Mesenchymal stem cell (in vitro differentiated cells and primary cell): ENCODE measurements around the gene EFCAB7.

Source experiments
- DNase-seq: peaks from one replicate; pipeline ENCODE4 v3.0.0-alpha.2; 2013
- H2AFZ ChIP-seq: one replicate; pipeline ENCODE4 v1.6.1; 2013; ENCODE audit warnings: low read depth, mild to moderate bottlenecking, control low read depth, inconsistent platforms, low read length, moderate library complexity
- H2AK5ac ChIP-seq: 2 replicates; pipeline ENCODE4 v1.6.1; 2013; ENCODE audit warnings: low read length, moderate library complexity, mild to moderate bottlenecking, inconsistent platforms; ENCODE audit not compliant: severe bottlenecking
- H2BK120ac ChIP-seq: one replicate; pipeline ENCODE4 v1.6.1; 2013; ENCODE audit warnings: low read depth, mild to moderate bottlenecking, inconsistent platforms, low read length, moderate library complexity
- H2BK12ac ChIP-seq, 2 experiments: one replicate each; pipeline ENCODE4 v1.6.1; 2013; ENCODE audit warnings: inconsistent platforms in 2 of 2, low read length in 2 of 2, mild to moderate bottlenecking in 2 of 2, moderate library complexity in 2 of 2, control low read depth in 1 of 2
- H2BK15ac ChIP-seq: one replicate; pipeline ENCODE4 v1.6.1; 2013; ENCODE audit warnings: mild to moderate bottlenecking, low read depth, inconsistent platforms; ENCODE audit not compliant: poor library complexity, severe bottlenecking
- H2BK5ac ChIP-seq: 2 replicates; pipeline ENCODE4 v1.6.1; 2013; ENCODE audit warnings: low read depth, mild to moderate bottlenecking, low read length, control low read depth, inconsistent platforms; ENCODE audit not compliant: poor library complexity, severe bottlenecking
- H3K14ac ChIP-seq, 2 experiments: one replicate each; pipeline ENCODE4 v1.6.1; 2013; ENCODE audit warnings: inconsistent platforms in 2 of 2, low read length in 2 of 2, control low read depth in 1 of 2, mild to moderate bottlenecking in 1 of 2, moderate library complexity in 1 of 2
- H3K18ac ChIP-seq, 2 experiments: one replicate each; pipeline ENCODE4 v1.6.1; 2013; ENCODE audit warnings: inconsistent platforms in 2 of 2, low read length in 2 of 2, control low read depth in 1 of 2, low read depth in 1 of 2, mild to moderate bottlenecking in 1 of 2
- H3K23ac ChIP-seq, 2 experiments: one replicate each; pipeline ENCODE4 v1.6.1; 2013; ENCODE audit warnings: inconsistent platforms in 2 of 2, low read length in 2 of 2, mild to moderate bottlenecking in 2 of 2, moderate library complexity in 2 of 2, control low read depth in 1 of 2
- H3K27ac ChIP-seq: 2 replicates; pipeline ENCODE4 v1.5.1; 2013; ENCODE audit warnings: mild to moderate bottlenecking, moderate library complexity, low read length, control low read depth, inconsistent platforms; ENCODE audit not compliant: poor library complexity, severe bottlenecking
- H3K27me3 ChIP-seq, 2 experiments: 2 replicates each; pipeline versions ENCODE4 v1.6.1 to v1.7.0; 2013; ENCODE audit warnings: low read length in 2 of 2, mild to moderate bottlenecking in 2 of 2, moderate library complexity in 2 of 2, control low read depth in 1 of 2, inconsistent platforms in 1 of 2; ENCODE audit not compliant: control insufficient read depth in 1 of 2, insufficient read depth in 1 of 2
- H3K36me3 ChIP-seq, 2 experiments: 2 replicates each; pipeline versions ENCODE4 v1.6.1 to v1.7.0; 2013; ENCODE audit warnings: low read length in 2 of 2, control low read depth in 1 of 2, inconsistent platforms in 1 of 2, low read depth in 1 of 2, mild to moderate bottlenecking in 1 of 2; ENCODE audit not compliant: insufficient read depth in 2 of 2, control insufficient read depth in 1 of 2
- H3K4ac ChIP-seq, 2 experiments: one replicate each; pipeline ENCODE4 v1.6.1; 2013; ENCODE audit warnings: inconsistent platforms in 2 of 2, low read length in 2 of 2, mild to moderate bottlenecking in 2 of 2, moderate library complexity in 2 of 2, control low read depth in 1 of 2, low read depth in 1 of 2
- H3K4me1 ChIP-seq: 2 replicates; pipeline ENCODE4 v1.6.1; 2013; ENCODE audit warnings: low read depth, low read length, control low read depth; ENCODE audit not compliant: control insufficient read depth, insufficient read depth
- H3K4me2 ChIP-seq: 2 replicates; pipeline ENCODE4 v1.6.1; 2013; ENCODE audit warnings: low read length, mild to moderate bottlenecking, inconsistent platforms; ENCODE audit not compliant: poor library complexity, severe bottlenecking
- H3K4me3 ChIP-seq, 2 experiments: 2 replicates each; pipeline versions ENCODE4 v1.5.1 to v1.7.0; 2013; ENCODE audit warnings: low read length in 2 of 2, mild to moderate bottlenecking in 2 of 2, control low read depth in 1 of 2, low read depth in 1 of 2; ENCODE audit not compliant: insufficient read depth in 1 of 2
- H3K79me1 ChIP-seq: replicated peaks from 2 replicates; pipeline ENCODE4 v1.6.1; 2013; ENCODE audit warnings: mild to moderate bottlenecking, control low read depth, low read length, inconsistent platforms; ENCODE audit not compliant: poor library complexity, severe bottlenecking
- H3K9ac ChIP-seq: 2 replicates; pipeline ENCODE4 v1.7.0; 2013; ENCODE audit warnings: mild to moderate bottlenecking, low read length, moderate library complexity
- H3K9me3 ChIP-seq: 2 replicates; pipeline ENCODE4 v1.7.0; 2013; ENCODE audit warnings: mild to moderate bottlenecking, low read length; ENCODE audit not compliant: control insufficient read depth
- H4K8ac ChIP-seq: one replicate; pipeline ENCODE4 v1.6.1; 2013; ENCODE audit warnings: inconsistent platforms, mild to moderate bottlenecking, low read length, moderate library complexity
- H4K91ac ChIP-seq: one replicate; pipeline ENCODE4 v1.6.1; 2013; ENCODE audit warnings: mild to moderate bottlenecking, low read length, inconsistent platforms
- WGBS: methylation state at CpG from one replicate; pipeline ENCODE4 v1.1.7; 2013; ENCODE audit warnings: mixed read lengths; 5-methylcytosine and 5-hydroxymethylcytosine counted together

Gene EFCAB7

GRCh38 chr1:63593303-63593885, 70.1 kb downstream of the EFCAB7 start, which contains the start of gene PGM1:
Gene PGM1, plus strand, starts transcription at chr1:63593411. Its CDS starts 78 bp downstream, at chr1:63593489.
- Histone ChIP-seq H3K4ac (peak within 1 kb of the TSS; percentile 2 to 64), H2BK5ac (no peak within 1 kb of the TSS), H3K23ac (peak within 1 kb of the TSS in 1 of 2 experiments; percentile 19), H3K4me1 (no peaks in the 10 kb centered on the region), H3K14ac (peak within 1 kb of the TSS in 1 of 2 experiments; percentile 84), H2BK120ac (peak within 1 kb of the TSS; percentile 38), H3K4me3 (peak within 1 kb of the TSS; percentile 79 to 94), H3K4me2 (peak within 1 kb of the TSS; percentile 81), H3K9ac (peak within 1 kb of the TSS; percentile 95), H3K79me1 (peaks cover 17% of the 10 kb centered on the region), H3K18ac (peak within 1 kb of the TSS; percentile 69 to 92), H2AK5ac (no peak within 1 kb of the TSS), H3K27me3 (no peaks in the 10 kb centered on the region), H2BK12ac (peak within 1 kb of the TSS; percentile 37 to 59), H4K8ac (peak within 1 kb of the TSS; percentile 92), H2BK15ac (peak within 1 kb of the TSS; percentile 96), H4K91ac (peak within 1 kb of the TSS; percentile 90), H3K36me3 (no peaks in the 10 kb centered on the region), H3K27ac (peak within 1 kb of the TSS; percentile 58), H2AFZ (peak within 1 kb of the TSS; percentile 49), H3K9me3 (no peaks in the 10 kb centered on the region)
- peak; percentile 76 for DNase-seq
- WGBS, result under 1% methylated on average over 62 of the region's 64 CpGs

GRCh38 chr1:63593886-63594605, 70.7 kb downstream of the EFCAB7 start:
- Histone ChIP-seq H3K27me3 (no peaks in the 10 kb centered on the region), H2BK12ac (peak overlapping the region in 1 of 2 experiments; percentile 37), H3K14ac (peak overlapping the region in 1 of 2 experiments; percentile 84), H2AFZ (peak overlapping the region; percentile 49), H3K4me3 (peak overlapping the region; percentile 79 to 94), H2BK5ac (no peak overlapping the region), H2AK5ac (no peak overlapping the region), H4K8ac (peak overlapping the region; percentile 20), H3K18ac (peak overlapping the region; percentile 6 to 92), H3K4ac (peak overlapping the region; percentile 2 to 54), H3K9me3 (no peaks in the 10 kb centered on the region), H2BK15ac (peak overlapping the region; percentile 6), H3K4me2 (peak overlapping the region; percentile 81), H3K4me1 (no peaks in the 10 kb centered on the region), H3K79me1 (peaks cover 17% of the 10 kb centered on the region), H3K27ac (peak overlapping the region; percentile 58), H2BK120ac (peak overlapping the region; percentile 38), H3K23ac (peak overlapping the region in 1 of 2 experiments; percentile 19), H4K91ac (peak overlapping the region; percentile 90), H3K36me3 (no peaks in the 10 kb centered on the region), H3K9ac (peak overlapping the region; percentile 95)
- DNase-seq, result peak; percentile 51
- 6% methylated on average over 55 of the region's 55 CpGs for WGBS

- DNase-seq, result no peak
- no peak overlapping the region for H2BK12ac ChIP-seq
- H3K27me3 ChIP-seq, result no peaks in the 10 kb centered on the region
- no peaks in the 10 kb centered on the region for H3K4me1 ChIP-seq
- no peak overlapping the region for H2AK5ac ChIP-seq
- peaks cover 19% of the 10 kb centered on the region for H3K79me1 ChIP-seq
- 93% methylated on average over 1 of the region's 1 CpG for WGBS
- H4K8ac ChIP-seq, result no peak overlapping the region
- no peaks in the 10 kb centered on the region for H3K9me3 ChIP-seq
- no peak overlapping the region for H3K4me3 ChIP-seq
- H3K18ac ChIP-seq, result no peak overlapping the region
- no peak overlapping the region for H2AFZ ChIP-seq
- H2BK15ac ChIP-seq, result no peak overlapping the region
- H3K23ac ChIP-seq, result no peak overlapping the region
- no peak overlapping the region for H2BK120ac ChIP-seq
- H3K27ac ChIP-seq, result no peak overlapping the region
- H3K9ac ChIP-seq, result no peak overlapping the region
- no peak overlapping the region for H3K4ac ChIP-seq
- no peak overlapping the region for H4K91ac ChIP-seq
- no peak overlapping the region for H2BK5ac ChIP-seq
- H3K14ac ChIP-seq, result no peak overlapping the region
- no peaks in the 10 kb centered on the region for H3K36me3 ChIP-seq
- no peak overlapping the region for H3K4me2 ChIP-seq
Observed at GRCh38 chr1:63595435-63595834, 72.1 kb downstream of the EFCAB7 start.

- Histone ChIP-seq H3K18ac (no peak overlapping the region), H2BK5ac (no peak overlapping the region), H3K4me3 (no peak overlapping the region), H3K9ac (no peak overlapping the region), H2AK5ac (no peak overlapping the region), H3K79me1 (peaks cover 31% of the 10 kb centered on the region), H4K8ac (no peak overlapping the region), H2BK15ac (no peak overlapping the region), H3K27ac (no peak overlapping the region), H3K9me3 (no peaks in the 10 kb centered on the region), H3K4me2 (no peak overlapping the region), H3K27me3 (no peaks in the 10 kb centered on the region), H3K36me3 (no peaks in the 10 kb centered on the region), H3K14ac (no peak overlapping the region), H3K4me1 (no peaks in the 10 kb centered on the region), H3K4ac (no peak overlapping the region), H2BK12ac (no peak overlapping the region), H3K23ac (no peak overlapping the region), H4K91ac (no peak overlapping the region), H2AFZ (no peak overlapping the region), H2BK120ac (no peak overlapping the region)
- 92% methylated on average over 4 of the region's 5 CpGs for WGBS
- DNase-seq, result no peak
Observed at GRCh38 chr1:63599799-63600198, 76.5 kb downstream of the EFCAB7 start.
